Neutrophil (primary cell): Measurements from ENCODE around the gene STK32C.

Experiments
- H3K27ac ChIP-seq: fragments of 200-600 bp; sonication (generic); 2 replicates; pipeline ENCODE4 v1.5.1; 2016; ENCODE audit warnings: mild to moderate bottlenecking, moderate library complexity
- H3K27me3 ChIP-seq: fragments of 200-600 bp; sonication (generic); 2 replicates; pipeline ENCODE4 v1.6.0; 2016; ENCODE audit warnings: mild to moderate bottlenecking
- H3K36me3 ChIP-seq: fragments of 200-600 bp; sonication (generic); 2 replicates; pipeline ENCODE4 v1.5.1; 2017
- H3K4me1 ChIP-seq, 2 experiments: fragments of 200-600 bp in 1 of 2; sonication (generic) in 1 of 2; 1 replicate in 1 of 2; 2 replicates in 1 of 2; pipeline versions ENCODE4 v1.5.1 to v1.6.1; 2013 to 2016; ENCODE audit warnings: low read depth in 1 of 2, low read length in 1 of 2, mild to moderate bottlenecking in 1 of 2, moderate library complexity in 1 of 2; ENCODE audit not compliant: control insufficient read depth in 1 of 2, insufficient read depth in 1 of 2
- H3K4me3 ChIP-seq, 2 experiments: fragments of 200-600 bp in 1 of 2; sonication (generic) in 1 of 2; 1 replicate in 1 of 2; 2 replicates in 1 of 2; pipeline ENCODE4 v1.5.1; 2013 to 2016; ENCODE audit warnings: low read depth in 1 of 2, low read length in 1 of 2, mild to moderate bottlenecking in 1 of 2, moderate library complexity in 1 of 2
- H3K9me3 ChIP-seq: fragments of 200-600 bp; sonication (generic); 2 replicates; pipeline ENCODE4 v1.5.1; 2016
- CTCF ChIP-seq: fragments of 200-600 bp; sonication (generic); IDR thresholded peaks from 2 replicates; pipeline ENCODE4 v1.5.1; 2016; ENCODE audit warnings: antibody characterized with exemption

STK32C gene

GRCh38 chr10:132206806-132207535, 100.8 kb downstream of the STK32C start:
- no peaks in the 10 kb centered on the region for H3K27me3 ChIP-seq
- H3K4me3 ChIP-seq: no peak overlapping the region
- no peaks in the 10 kb centered on the region for H3K4me1 ChIP-seq
- no peak overlapping the region for H3K27ac ChIP-seq
- TF ChIP-seq CTCF: no peak
- H3K9me3 ChIP-seq: no peaks in the 10 kb centered on the region
- peaks cover 10% of the 10 kb centered on the region for H3K36me3 ChIP-seq

- TF ChIP-seq CTCF: no peak
- Histone ChIP-seq H3K9me3 (no peaks in the 10 kb centered on the region), H3K4me3 (no peak overlapping the region), H3K36me3 (peaks cover 10% of the 10 kb centered on the region), H3K27me3 (no peaks in the 10 kb centered on the region), H3K4me1 (no peaks in the 10 kb centered on the region), H3K27ac (no peak overlapping the region)
Observed at GRCh38 chr10:132206377-132206745, 101.4 kb downstream of the STK32C start.

DNA sequence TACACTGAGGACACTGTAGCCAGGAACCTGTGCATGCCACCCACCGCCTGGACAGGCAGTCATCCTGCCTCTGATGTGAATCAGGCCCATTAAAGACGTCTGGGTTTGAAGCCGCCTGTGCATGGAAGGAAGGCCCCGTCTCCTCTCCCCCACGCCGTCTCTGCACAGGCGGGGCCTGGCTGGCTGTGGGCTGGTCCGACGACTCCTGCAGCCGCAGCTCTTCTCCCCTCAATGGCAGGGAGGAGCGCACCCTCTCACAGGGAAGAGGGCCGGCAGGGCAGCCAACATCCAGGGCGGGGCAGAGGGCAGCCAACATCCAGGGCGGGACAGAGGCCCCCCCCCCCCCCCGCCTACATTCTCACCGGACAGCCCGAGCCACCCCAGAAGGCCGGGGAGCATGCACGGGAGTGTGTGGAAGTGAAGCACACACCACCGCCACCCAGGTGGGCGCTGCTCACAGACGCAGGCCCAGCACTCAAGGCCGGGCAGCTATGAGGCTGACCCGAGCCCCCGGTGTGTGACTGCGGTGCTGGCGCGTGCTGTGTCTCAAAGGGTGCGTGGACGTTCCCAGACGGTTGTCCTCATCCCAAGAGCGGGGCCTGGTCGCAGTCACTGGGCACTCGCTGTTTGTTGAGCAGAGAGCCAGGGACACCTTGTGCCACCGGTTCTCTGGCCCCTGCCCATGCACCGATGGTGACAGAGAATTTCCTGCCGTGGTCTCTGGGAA, 101.9 kb downstream of the STK32C start:
- H3K4me3 ChIP-seq: no peak overlapping the region
- H3K27ac ChIP-seq: no peak overlapping the region
- H3K27me3 ChIP-seq: no peaks in the 10 kb centered on the region
- H3K36me3 ChIP-seq: peaks cover 10% of the 10 kb centered on the region
- no peaks in the 10 kb centered on the region for H3K4me1 ChIP-seq
- TF ChIP-seq CTCF: no peak
- no peaks in the 10 kb centered on the region for H3K9me3 ChIP-seq

DNA sequence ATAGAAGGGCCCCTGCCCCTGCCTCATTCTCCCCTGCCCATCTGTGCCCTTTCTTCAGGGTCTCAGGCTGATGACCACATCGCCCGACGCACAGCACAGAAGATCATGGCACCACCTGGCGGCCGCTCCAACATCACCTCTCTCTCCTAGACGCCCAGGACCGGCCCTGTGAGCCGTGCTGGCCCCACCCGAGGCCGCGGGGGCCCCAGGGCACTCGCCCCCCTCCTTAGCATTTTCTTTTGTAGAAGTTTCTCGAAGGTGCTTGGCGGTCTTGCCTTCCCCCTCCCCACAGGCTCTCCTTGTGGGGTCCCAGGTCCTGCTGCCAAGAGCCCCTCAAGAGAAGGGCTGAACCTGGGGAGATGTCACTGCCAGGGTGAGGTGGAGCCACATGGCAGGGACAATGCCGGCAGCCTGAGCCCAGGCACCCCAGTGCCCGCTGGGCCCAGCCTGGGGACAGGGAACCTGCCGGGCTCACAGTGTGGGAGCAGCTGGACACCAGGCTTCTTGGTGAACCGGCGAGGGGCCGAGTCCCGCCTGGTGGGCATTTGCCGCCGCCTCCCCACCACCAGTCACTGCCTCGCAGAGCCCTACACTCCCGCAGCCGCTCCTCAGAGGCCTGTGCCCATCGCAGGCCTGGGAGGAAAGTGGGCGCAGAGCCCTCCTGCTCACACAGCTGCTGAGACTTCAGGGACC, 102.8 kb downstream of the STK32C start:
- no peaks in the 10 kb centered on the region for H3K9me3 ChIP-seq
- no peak for TF ChIP-seq CTCF
- peaks cover 10% of the 10 kb centered on the region for H3K36me3 ChIP-seq
- no peaks in the 10 kb centered on the region for H3K4me1 ChIP-seq
- no peaks in the 10 kb centered on the region for H3K27me3 ChIP-seq
- H3K4me3 ChIP-seq: no peak overlapping the region
- no peak overlapping the region for H3K27ac ChIP-seq

GRCh38 chr10:132204078-132204780, 103.5 kb downstream of the STK32C start:
- no peak for TF ChIP-seq CTCF
- H3K9me3 ChIP-seq: no peaks in the 10 kb centered on the region
- no peak overlapping the region for H3K4me3 ChIP-seq
- H3K27me3 ChIP-seq: no peaks in the 10 kb centered on the region
- no peaks in the 10 kb centered on the region for H3K4me1 ChIP-seq
- no peak overlapping the region for H3K27ac ChIP-seq
- H3K36me3 ChIP-seq: peaks cover 10% of the 10 kb centered on the region
